GM19240 (cell line): ENCODE results near the gene NCOA6.
A peak's percentile ranks its signal among the peaks of the same experiment; 100 is the strongest.

ENCODE experiments used
- DNase-seq: peaks from one replicate; pipeline ENCODE4 v3.0.0; 2011; ENCODE audit warnings: low spot score; ENCODE audit not compliant: insufficient read length

The NCOA6 gene

GRCh38 chr20:34705397-34706301 is 119.8 kb downstream of the NCOA6 start:
- DNase-seq, result no peak

- no peak for DNase-seq
Measured at GRCh38 chr20:34705008-34705396, 120.4 kb downstream of the NCOA6 start.

GRCh38 chr20:34704177-34705007 is 121.1 kb downstream of the NCOA6 start, which contains the start of gene TP53INP2:
TP53INP2 (plus strand) TSS chr20:34704344; CDS start chr20:34708740, 4,396 bp downstream.
- DNase-seq, result peak; percentile 70

GRCh38 chr20:34703424-34704176 is 121.9 kb downstream of the NCOA6 start:
- DNase-seq, result no peak

- DNase-seq, result no peak
Measured at GRCh38 chr20:34703061-34703423, 122.4 kb downstream of the NCOA6 start.

- DNase-seq, result no peak
Measured at GRCh38 chr20:34701405-34702085, 123.9 kb downstream of the NCOA6 start.

- no peak for DNase-seq
Measured at GRCh38 chr20:34693414-34693813, 132.0 kb downstream of the NCOA6 start.

- no peak for DNase-seq
Measured at GRCh38 chr20:34691838-34692237, 133.6 kb downstream of the NCOA6 start.

GRCh38 chr20:34689486-34689885 is 136.0 kb downstream of the NCOA6 start:
- DNase-seq, result no peak

GRCh38 chr20:34683667-34684066 is 141.8 kb downstream of the NCOA6 start:
- no peak for DNase-seq

- no peak for DNase-seq
Measured at GRCh38 chr20:34680586-34681175, 144.8 kb downstream of the NCOA6 start.

- DNase-seq, result peak; percentile 82
Measured at GRCh38 chr20:34676642-34677373, 148.6 kb downstream of the NCOA6 start, which contains the start of gene PIGU. PIGU (minus strand) TSS chr20:34677092; CDS start chr20:34677085, 7 bp downstream.

GRCh38 chr20:34675993-34676641 is 149.3 kb downstream of the NCOA6 start:
- no peak for DNase-seq

GRCh38 chr20:34675561-34675960 is 149.9 kb downstream of the NCOA6 start:
- DNase-seq, result no peak

- DNase-seq, result no peak
Measured at GRCh38 chr20:34673412-34673811, 152.0 kb downstream of the NCOA6 start.

- DNase-seq, result no peak
Measured at GRCh38 chr20:34669094-34669493, 156.4 kb downstream of the NCOA6 start.
